Adrenal gland (tissue), 12 donors: ENCODE measurements around the gene SIGLEC9. TPM values are rescaled to one million over a fixed set of nuclear protein-coding genes. Genes with fewer than 3 reads are reported as not detected.

Experiments
- DNase-seq, 7 donors: peaks; one replicate each; pipeline ENCODE4 v3.0.0-alpha.2; 2019 to 2020
- H3K27ac ChIP-seq, 5 donors: fragments of 200-600 bp; sonication (generic) in 4 of 5; 1 replicate in 3 of 5; 2 replicates in 2 of 5; pipeline versions ENCODE4 v1.5.1 to v1.8.0; 2016 to 2020; ENCODE audit warnings: mild to moderate bottlenecking in 1 of 5
- H3K27me3 ChIP-seq: fragments of 200-600 bp; 2 replicates; pipeline ENCODE4 v1.8.0; 2021
- H3K36me3 ChIP-seq, 2 donors: fragments of 200-600 bp; replicated peaks in 1 of 2; 1 replicate in 1 of 2; 2 replicates in 1 of 2; pipeline versions ENCODE4 v1.5.1 to v1.8.0; 2018 to 2022
- H3K4me1 ChIP-seq, 2 donors: fragments of 200-600 bp; replicated peaks in 1 of 2; 1 replicate in 1 of 2; 2 replicates in 1 of 2; pipeline versions ENCODE4 v1.5.1 to v1.8.0; 2018 to 2021
- H3K4me3 ChIP-seq, 4 donors: fragments of 200-600 bp; sonication (generic) in 3 of 4; one replicate each; pipeline ENCODE4 v1.5.1; 2016 to 2018
- H3K9me3 ChIP-seq, 3 donors: fragments of 200-600 bp; sonication (generic) in 1 of 3; replicated peaks in 1 of 3; 1 replicate in 2 of 3; 2 replicates in 1 of 3; pipeline versions ENCODE4 v1.5.1 to v1.8.0; 2016 to 2021
- POLR2A ChIP-seq, 2 donors: fragments of 450-650 bp; IDR thresholded peaks; one replicate each; pipeline ENCODE4 v1.6.1; 2017; ENCODE audit warnings: antibody characterized with exemption in 2 of 2, mild to moderate bottlenecking in 2 of 2, moderate library complexity in 1 of 2
- WGBS, 4 donors: extraction: QIAGEN DNeasy Blood & Tissue Kit in 2 of 4; methylation state at CpG; one replicate each; pipeline versions ENCODE4 v1.1.5 to v1.1.7; 2013 to 2017; 5-methylcytosine and 5-hydroxymethylcytosine counted together
- intact Hi-C, 2 donors: fragments of 100-400 bp; cut with DNase I; formaldehyde crosslinking; loops; one replicate each; pipeline versions ENCODE4 v1.14.1 to v1.15.0; 2022 to 2023
- polyA plus RNA-seq, 3 donors: library from polyadenylated mRNA; stranded (reverse); fragments of 200-250 nt in 2 of 3; fragments of 350-450 nt in 1 of 3; fragmentation: Illumina TruSeq in 1 of 3; extraction: RNeasy Lipid Tissue Mini Kit (QIAGEN cat#74804) in 1 of 3; gene quantifications; one replicate each; pipeline ENCODE4 v1.2.3, GENCODE V29; 2013 to 2014
- total RNA-seq, 9 donors: library from RNA; depleted of rRNA in 4 of 9; stranded (reverse); fragments of >200 nt in 4 of 9; fragments of 120-200 nt in 1 of 9; fragmentation: NEBNext Ultra II Directional in 1 of 9; extraction: Animal tissue kit (Norgen Biotek cat#: 25700) in 1 of 9; gene quantifications; one replicate each; pipeline versions ENCODE4 v1.1.0 to v1.2.4, GENCODE V29; 2013 to 2023
- TF ChIP-seq, protein P1 (sequence below), 6 experiments: fragments of 450-650 bp in 4 of 6; fragments of 200-600 bp in 2 of 6; sonication (generic) in 1 of 6; IDR thresholded peaks; 1 replicate in 5 of 6; 2 replicates in 1 of 6; pipeline versions ENCODE4 v1.5.1 to v1.8.0; 2016 to 2021; ENCODE audit warnings: antibody characterized with exemption in 6 of 6, mild to moderate bottlenecking in 2 of 6, moderate library complexity in 1 of 6
- donor health status: healthy with polysubstance abuse.
- donor health status: Bipolar disorder and iron deficiency.
- donor health status: DM: yes; HTN: yes; CAD: no.
- donor health status: DM: no; HTN: no; CAD: no.
- donor health status: DM: no; HTN: no; CAD: no.
- donor health status: DM: yes; HTN: yes; CAD: no.

Gene SIGLEC9
- total and polyA plus RNA-seq, 12 donors = 1.5 to 29.7 (median 9.9) TPM

DNA sequence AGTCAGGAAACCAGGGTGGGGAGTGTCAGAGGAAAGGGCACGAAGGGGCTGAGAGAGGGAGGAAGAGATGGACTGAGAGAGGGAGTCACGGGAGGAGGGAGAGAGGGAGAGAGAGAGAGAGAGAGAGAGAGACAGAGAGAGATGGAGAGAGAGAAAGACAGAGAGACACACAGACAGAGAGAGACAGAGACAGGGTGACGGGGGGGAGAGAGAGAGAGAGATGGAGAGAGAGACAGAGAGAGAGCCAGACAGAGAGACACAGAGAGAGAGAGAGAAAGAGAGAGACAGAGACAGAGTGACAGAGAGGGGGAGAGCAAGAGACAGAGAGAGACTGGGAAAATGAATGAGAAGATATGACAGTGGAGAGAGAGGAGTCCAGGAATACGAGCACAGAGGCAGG lies 41.5 kb upstream of the SIGLEC9 start:
- Histone ChIP-seq H3K4me1 (no peaks in the 10 kb centered on the region), H3K9me3 (no peaks in the 10 kb centered on the region), H3K4me3 (no peak overlapping the region), H3K27ac (no peak overlapping the region), H3K27me3 (no peaks in the 10 kb centered on the region), H3K36me3 (no peaks in the 10 kb centered on the region)
- 22 to 32% (median 28%) methylated on average over 4 of the region's 4 CpGs for WGBS, 4 donors
- TF ChIP-seq, protein P1, sequence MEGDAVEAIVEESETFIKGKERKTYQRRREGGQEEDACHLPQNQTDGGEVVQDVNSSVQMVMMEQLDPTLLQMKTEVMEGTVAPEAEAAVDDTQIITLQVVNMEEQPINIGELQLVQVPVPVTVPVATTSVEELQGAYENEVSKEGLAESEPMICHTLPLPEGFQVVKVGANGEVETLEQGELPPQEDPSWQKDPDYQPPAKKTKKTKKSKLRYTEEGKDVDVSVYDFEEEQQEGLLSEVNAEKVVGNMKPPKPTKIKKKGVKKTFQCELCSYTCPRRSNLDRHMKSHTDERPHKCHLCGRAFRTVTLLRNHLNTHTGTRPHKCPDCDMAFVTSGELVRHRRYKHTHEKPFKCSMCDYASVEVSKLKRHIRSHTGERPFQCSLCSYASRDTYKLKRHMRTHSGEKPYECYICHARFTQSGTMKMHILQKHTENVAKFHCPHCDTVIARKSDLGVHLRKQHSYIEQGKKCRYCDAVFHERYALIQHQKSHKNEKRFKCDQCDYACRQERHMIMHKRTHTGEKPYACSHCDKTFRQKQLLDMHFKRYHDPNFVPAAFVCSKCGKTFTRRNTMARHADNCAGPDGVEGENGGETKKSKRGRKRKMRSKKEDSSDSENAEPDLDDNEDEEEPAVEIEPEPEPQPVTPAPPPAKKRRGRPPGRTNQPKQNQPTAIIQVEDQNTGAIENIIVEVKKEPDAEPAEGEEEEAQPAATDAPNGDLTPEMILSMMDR (IDR thresholded peaks at IDR 0.05) = no peak
- no peak for TF ChIP-seq POLR2A (IDR thresholded peaks at IDR 0.05)
- intact Hi-C loops = no loop called here
- no peak for DNase-seq

DNA sequence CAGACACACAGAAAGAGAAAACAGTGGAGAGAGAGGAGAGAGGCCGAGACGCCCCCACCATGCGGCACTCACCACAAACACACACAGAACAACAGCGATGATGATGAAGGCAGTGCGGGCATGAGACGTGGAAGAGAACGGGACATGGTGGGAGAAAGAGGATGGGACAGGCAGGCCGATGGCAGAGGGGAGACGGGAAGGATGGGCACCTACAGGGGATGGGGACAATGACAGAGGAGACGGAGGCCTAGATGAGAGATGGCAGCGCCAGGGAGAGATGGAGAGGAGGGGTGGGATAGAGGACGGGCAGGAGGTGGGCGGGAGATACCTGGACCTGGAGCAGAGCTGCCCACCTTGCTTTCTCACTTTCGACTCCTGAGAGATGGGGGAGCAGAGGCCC lies 40.9 kb upstream of the SIGLEC9 start:
- Histone ChIP-seq H3K36me3 (no peaks in the 10 kb centered on the region), H3K27me3 (no peaks in the 10 kb centered on the region), H3K9me3 (no peaks in the 10 kb centered on the region), H3K4me3 (no peak overlapping the region), H3K4me1 (no peaks in the 10 kb centered on the region), H3K27ac (no peak overlapping the region)
- no peak for DNase-seq
- intact Hi-C loops = no loop called here
- WGBS, 4 donors = 69 to 80% (median 71%) methylated on average over 14 of the region's 14 CpGs
- TF ChIP-seq, protein P1 (IDR thresholded peaks at IDR 0.05) = no peak
- TF ChIP-seq POLR2A (IDR thresholded peaks at IDR 0.05) = no peak

DNA sequence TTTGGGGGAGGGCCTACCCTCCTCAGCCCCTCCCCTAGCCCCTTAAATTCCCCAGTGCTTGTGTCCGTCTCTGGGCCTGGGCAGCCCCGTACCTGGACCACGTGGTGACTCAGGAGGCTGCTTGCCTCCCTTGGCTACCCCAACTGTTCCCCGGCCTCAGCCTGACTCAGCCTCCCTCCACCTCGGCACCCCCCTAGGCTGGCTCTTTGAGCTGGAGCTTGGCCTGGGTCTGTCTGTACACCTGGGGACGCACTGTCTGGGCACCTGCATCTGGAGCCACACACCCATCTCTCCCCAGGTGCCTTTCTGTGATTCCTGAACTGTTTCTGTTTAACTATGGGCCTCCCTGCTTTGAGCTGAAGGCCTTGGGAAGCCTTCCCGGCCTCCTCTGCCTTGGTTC lies 40.2 kb upstream of the SIGLEC9 start:
- no peaks in the 10 kb centered on the region for H3K36me3 ChIP-seq
- intact Hi-C loops = no loop called here
- no peak overlapping the region for H3K27ac ChIP-seq
- 67 to 85% (median 72%) methylated on average over 7 of the region's 7 CpGs for WGBS, 4 donors
- DNase-seq = no peak
- no peaks in the 10 kb centered on the region for H3K27me3 ChIP-seq
- no peaks in the 10 kb centered on the region for H3K9me3 ChIP-seq
- no peak for TF ChIP-seq POLR2A (IDR thresholded peaks at IDR 0.05)
- TF ChIP-seq, protein P1 (IDR thresholded peaks at IDR 0.05) = no peak
- no peak overlapping the region for H3K4me3 ChIP-seq
- no peaks in the 10 kb centered on the region for H3K4me1 ChIP-seq

DNA sequence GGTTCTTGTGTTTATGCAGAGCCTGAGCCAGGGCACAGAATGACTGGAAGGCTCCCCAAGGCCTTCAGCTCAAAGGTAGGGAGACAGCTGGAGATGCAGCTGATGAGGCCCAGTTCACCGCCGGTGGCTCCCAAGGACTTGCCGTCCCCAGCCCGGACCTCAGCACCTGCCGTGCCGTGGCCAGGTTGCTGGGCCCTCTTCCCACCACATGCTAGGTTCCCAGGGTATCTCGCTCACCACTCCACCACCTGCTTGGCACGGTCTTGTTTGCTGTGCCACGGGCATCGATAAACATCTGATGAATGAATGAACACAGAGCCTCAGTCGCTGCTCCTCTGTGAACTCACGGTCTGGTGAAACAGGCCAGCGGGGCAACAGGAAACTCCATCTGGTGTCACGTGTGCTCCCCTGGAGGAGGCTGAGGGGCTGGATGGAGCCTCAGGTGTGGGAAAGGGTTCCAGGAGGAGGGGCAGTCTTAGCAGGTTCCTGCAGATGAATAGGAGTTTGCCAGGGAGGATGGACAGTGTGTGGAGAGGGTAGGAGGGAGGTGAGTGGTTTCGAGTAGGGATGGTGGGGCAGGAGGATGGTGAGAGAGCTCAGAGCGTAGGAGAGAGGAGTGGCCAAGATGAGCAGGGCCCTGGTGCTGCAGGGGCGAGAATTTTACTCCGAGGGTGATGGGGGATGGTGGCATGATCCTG lies 38.4 kb upstream of the SIGLEC9 start:
- intact Hi-C loops = no loop called here
- Histone ChIP-seq H3K27me3 (no peaks in the 10 kb centered on the region), H3K4me1 (no peaks in the 10 kb centered on the region), H3K9me3 (no peaks in the 10 kb centered on the region), H3K27ac (no peak overlapping the region), H3K4me3 (no peak overlapping the region), H3K36me3 (no peaks in the 10 kb centered on the region)
- WGBS, 4 donors = 83 to 90% (median 88%) methylated on average over 17 to 18 of the region's 18 CpGs
- DNase-seq = no peak
- no peak for TF ChIP-seq POLR2A (IDR thresholded peaks at IDR 0.05)
- TF ChIP-seq, protein P1 (IDR thresholded peaks at IDR 0.05) = no peak
